ENCODE results near the gene ICAM2.
"Not testable (repeated sequence)": the region's sequence is repeated elsewhere in the genome, so short reads cannot be mapped to it uniquely, and the experiment has no call there.

Gene ICAM2

GRCh38 chr17:63996430-63997182 lies 23.8 kb downstream of the ICAM2 start:
- DNase-seq: no peak

GRCh38 chr17:63995626-63996025 lies 24.8 kb downstream of the ICAM2 start:
- no peak for DNase-seq

- peak; percentile 18 for DNase-seq
Measured at GRCh38 chr17:63993368-63993985, 27.0 kb downstream of the ICAM2 start.

GRCh38 chr17:63991611-63992010 lies 28.8 kb downstream of the ICAM2 start:
- no peak for DNase-seq

GRCh38 chr17:63989622-63990345 lies 30.6 kb downstream of the ICAM2 start:
- no peak for DNase-seq

- no peak for DNase-seq
Measured at GRCh38 chr17:63988741-63989621, 31.5 kb downstream of the ICAM2 start.

GRCh38 chr17:63988127-63988478 lies 32.3 kb downstream of the ICAM2 start:
- no peak for DNase-seq

GRCh38 chr17:63987221-63988126 lies 33.0 kb downstream of the ICAM2 start:
- DNase-seq: no peak

- DNase-seq: no peak
Measured at GRCh38 chr17:63986821-63987220, 33.6 kb downstream of the ICAM2 start.

GRCh38 chr17:63985387-63986140 lies 34.9 kb downstream of the ICAM2 start:
- DNase-seq: no peak

GRCh38 chr17:63984651-63985386 lies 35.6 kb downstream of the ICAM2 start:
- peak; percentile 57 for DNase-seq

GRCh38 chr17:63984236-63984635 lies 36.2 kb downstream of the ICAM2 start:
- no peak for DNase-seq

- no peak for DNase-seq
Measured at GRCh38 chr17:63983320-63983719, 37.1 kb downstream of the ICAM2 start.

GRCh38 chr17:63982641-63983040 lies 37.8 kb downstream of the ICAM2 start:
- not testable (repeated sequence) for DNase-seq

GRCh38 chr17:63978272-63979200 lies 41.9 kb downstream of the ICAM2 start:
- DNase-seq: no peak

- no peak for DNase-seq
Measured at GRCh38 chr17:63976702-63977101, 43.7 kb downstream of the ICAM2 start.

GRCh38 chr17:63975541-63976092 lies 44.8 kb downstream of the ICAM2 start:
- no peak for DNase-seq

GRCh38 chr17:63974594-63975192 lies 45.7 kb downstream of the ICAM2 start:
- DNase-seq: no peak

Measured in activated naive CD4-positive, alpha-beta T cell treated with Interleukin-2 at 50 U/mL for 16 hours (primary cell).